IMR-90 (cell line): ENCODE data around the gene UNC5A. TPM values are rescaled to one million over a fixed set of nuclear protein-coding genes. Genes with fewer than 3 reads are reported as not detected.

ENCODE experiments used
- ATAC-seq: fragments of 200-7000 bp; cut with Tn5 transposase; 2 replicates; pipeline ENCODE4 v1.9.1; 2020; ENCODE audit warnings: low read depth, mild to moderate bottlenecking, moderate library complexity
- BruUV-seq: library from RNA; stranded (reverse); fragments of 400-500 nt; replicated peaks from 2 replicates; lab custom pipeline; 2021; lab: Mats Ljungman, UMichigan
- CTCF ChIA-PET: fragments of 300-600 bp; formaldehyde crosslinking; extraction: SDS; loops from one replicate; lab custom pipeline; 2021; ENCODE audit warnings: antibody characterized with exemption; lab: Yijun Ruan, JAX
- POLR2A ChIA-PET: fragments of 300-600 bp; sonication (Branson Sonifier 250); formaldehyde crosslinking; loops from one replicate; lab custom pipeline; 2022; ENCODE audit warnings: antibody characterized with exemption; ENCODE audit not compliant: unreplicated experiment; lab: Charles Lee
- DNase-seq: peaks from one replicate; pipeline ENCODE4 v3.0.0; 2013
- H2AFZ ChIP-seq: replicated peaks from 2 replicates; pipeline ENCODE3; 2013; ENCODE audit warnings: low read length, mild to moderate bottlenecking; ENCODE audit not compliant: poor library complexity
- H2AK5ac ChIP-seq: 2 replicates; pipeline ENCODE4 v1.6.1; 2013; ENCODE audit warnings: low read depth, low read length, inconsistent platforms
- H2AK9ac ChIP-seq: replicated peaks from 2 replicates; pipeline ENCODE3; 2013; ENCODE audit warnings: mild to moderate bottlenecking, low read depth, low read length, moderate library complexity; ENCODE audit not compliant: poor library complexity
- H2BK120ac ChIP-seq: 2 replicates; pipeline ENCODE4 v1.6.1; 2013; ENCODE audit warnings: low read depth, low read length, inconsistent platforms
- H2BK15ac ChIP-seq: 3 replicates; pipeline ENCODE4 v1.6.1; 2013; ENCODE audit warnings: low read depth, low read length, inconsistent platforms
- H2BK20ac ChIP-seq: 2 replicates; pipeline ENCODE4 v1.6.1; 2013; ENCODE audit warnings: low read depth, mild to moderate bottlenecking, inconsistent platforms, low read length, moderate library complexity
- H2BK5ac ChIP-seq: 2 replicates; pipeline ENCODE4 v1.6.1; 2013; ENCODE audit warnings: mild to moderate bottlenecking, low read depth, low read length, inconsistent platforms; ENCODE audit not compliant: poor library complexity, severe bottlenecking
- H3K14ac ChIP-seq: replicated peaks from 2 replicates; pipeline ENCODE4 v1.6.1; 2013; ENCODE audit warnings: low read depth, low read length, inconsistent platforms
- H3K18ac ChIP-seq: 2 replicates; pipeline ENCODE4 v1.6.1; 2013; ENCODE audit warnings: low read depth, low read length, control low read depth
- H3K23ac ChIP-seq: 2 replicates; pipeline ENCODE4 v1.6.1; 2013; ENCODE audit warnings: low read depth, low read length, inconsistent platforms
- H3K27ac ChIP-seq: 2 replicates; pipeline ENCODE4 v1.5.1; 2013; ENCODE audit warnings: mild to moderate bottlenecking, control low read depth, low read length; ENCODE audit not compliant: insufficient read depth
- H3K27me3 ChIP-seq: 2 replicates; pipeline ENCODE4 v1.6.1; 2013; ENCODE audit warnings: low read length; ENCODE audit not compliant: control insufficient read depth, insufficient read depth
- H3K36me3 ChIP-seq: 2 replicates; pipeline ENCODE4 v1.6.1; 2013; ENCODE audit warnings: low read length, mixed read lengths; ENCODE audit not compliant: control insufficient read depth, insufficient read depth
- H3K4ac ChIP-seq: 2 replicates; pipeline ENCODE4 v1.6.1; 2013; ENCODE audit warnings: low read depth, low read length, inconsistent platforms
- H3K4me1 ChIP-seq: 2 replicates; pipeline ENCODE4 v1.6.1; 2013; ENCODE audit warnings: low read length, mixed read lengths; ENCODE audit not compliant: control insufficient read depth, insufficient read depth
- H3K4me2 ChIP-seq: 2 replicates; pipeline ENCODE4 v1.6.1; 2013; ENCODE audit warnings: low read depth, mild to moderate bottlenecking, control low read depth, low read length, moderate library complexity
- H3K4me3 ChIP-seq: 2 replicates; pipeline ENCODE4 v1.5.1; 2013; ENCODE audit warnings: low read depth, mild to moderate bottlenecking, control low read depth, low read length, moderate library complexity; ENCODE audit not compliant: insufficient read depth
- H3K56ac ChIP-seq: 2 replicates; pipeline ENCODE4 v1.6.1; 2013; ENCODE audit warnings: low read length, inconsistent platforms; ENCODE audit not compliant: insufficient read depth; ENCODE audit errors: extremely low read depth
- H3K79me1 ChIP-seq, 2 experiments: 2 replicates each; pipeline ENCODE4 v1.6.1; 2013; ENCODE audit warnings: low read length in 2 of 2, inconsistent platforms in 1 of 2, low read depth in 1 of 2
- H3K9ac ChIP-seq: 2 replicates; pipeline ENCODE4 v1.6.1; 2013; ENCODE audit warnings: low read depth, low read length, control low read depth
- H3K9me1 ChIP-seq: 2 replicates; pipeline ENCODE4 v1.6.1; 2013; ENCODE audit warnings: low read length, inconsistent platforms; ENCODE audit not compliant: insufficient read depth
- H3K9me3 ChIP-seq: 2 replicates; pipeline ENCODE4 v1.6.1; 2013; ENCODE audit warnings: low read length; ENCODE audit not compliant: control insufficient read depth, insufficient read depth
- H4K20me1 ChIP-seq: 2 replicates; pipeline ENCODE4 v1.6.1; 2013; ENCODE audit warnings: low read length, inconsistent platforms; ENCODE audit not compliant: insufficient read depth
- H4K5ac ChIP-seq: 2 replicates; pipeline ENCODE4 v1.6.1; 2013; ENCODE audit warnings: mild to moderate bottlenecking, low read depth, low read length, control low read depth
- H4K8ac ChIP-seq, 2 experiments: 2 replicates each; pipeline ENCODE4 v1.6.1; 2013; ENCODE audit warnings: low read depth in 2 of 2, low read length in 2 of 2, control low read depth in 1 of 2, inconsistent platforms in 1 of 2
- H4K91ac ChIP-seq: 2 replicates; pipeline ENCODE4 v1.6.1; 2013; ENCODE audit warnings: low read depth, low read length, inconsistent platforms; ENCODE audit not compliant: insufficient read depth
- BHLHE40 ChIP-seq: fragments of 150-350 bp; IDR thresholded peaks from 2 replicates; pipeline ENCODE4 v1.6.1; 2016; ENCODE audit warnings: mild to moderate bottlenecking, low read depth, low read length
- CEBPB ChIP-seq: IDR thresholded peaks from 2 replicates; pipeline ENCODE4 v1.6.1; 2012; ENCODE audit warnings: low read depth, low read length, improper control_type of control experiment
- CHD1 ChIP-seq: IDR thresholded peaks from 2 replicates; pipeline ENCODE4 v1.6.1; 2012; ENCODE audit warnings: low read depth, low read length, improper control_type of control experiment
- FOS ChIP-seq: fragments of 150-350 bp; IDR thresholded peaks from 2 replicates; pipeline ENCODE4 v1.6.1; 2016; ENCODE audit warnings: low read depth, low read length
- MAFK ChIP-seq: IDR thresholded peaks from 2 replicates; pipeline ENCODE4 v1.6.1; 2012; ENCODE audit warnings: low read depth, low read length, improper control_type of control experiment
- MAZ ChIP-seq: IDR thresholded peaks from 2 replicates; pipeline ENCODE4 v1.6.1; 2012; ENCODE audit warnings: low read depth, mild to moderate bottlenecking, low read length, improper control_type of control experiment, moderate library complexity, borderline replicate concordance
- MXI1 ChIP-seq: IDR thresholded peaks from 2 replicates; pipeline ENCODE4 v1.6.1; 2012; ENCODE audit warnings: low read depth, mild to moderate bottlenecking, low read length, moderate library complexity, borderline replicate concordance
- NFE2L2 ChIP-seq: fragments of 150-350 bp; IDR thresholded peaks from 2 replicates; pipeline ENCODE4 v1.6.1; 2016; ENCODE audit warnings: low read depth, mild to moderate bottlenecking, low read length
- POLR2A ChIP-seq: IDR thresholded peaks from 2 replicates; pipeline ENCODE4 v1.6.1; 2012; ENCODE audit warnings: mild to moderate bottlenecking, low read depth, low read length
- RAD21 ChIP-seq: IDR thresholded peaks from 2 replicates; pipeline ENCODE4 v1.6.1; 2012; ENCODE audit warnings: low read length, improper control_type of control experiment
- RCOR1 ChIP-seq: IDR thresholded peaks from 2 replicates; pipeline ENCODE4 v1.6.1; 2012; ENCODE audit warnings: mild to moderate bottlenecking, low read length, improper control_type of control experiment; ENCODE audit not compliant: insufficient replicate concordance
- RFX5 ChIP-seq: IDR thresholded peaks from 2 replicates; pipeline ENCODE4 v1.8.0; 2012; ENCODE audit warnings: low read depth, mild to moderate bottlenecking, low read length, moderate library complexity
- SMC3 ChIP-seq: fragments of 150-350 bp; IDR thresholded peaks from 2 replicates; pipeline ENCODE4 v1.6.1; 2016; ENCODE audit warnings: low read depth, mild to moderate bottlenecking, antibody characterized with exemption, low read length, moderate library complexity
- USF2 ChIP-seq: fragments of 150-350 bp; IDR thresholded peaks from 2 replicates; pipeline ENCODE4 v1.6.1; 2017; ENCODE audit warnings: mild to moderate bottlenecking, antibody characterized with exemption, low read length, low read depth
- WGBS, 2 experiments: methylation state at CpG; one replicate each; pipeline versions ENCODE4 v1.1.5 to v1.1.7; 2013; ENCODE audit warnings: missing lambda C conversion rate in 2 of 2; ENCODE audit not compliant: insufficient read length in 1 of 2; ENCODE audit errors: extremely low coverage in 2 of 2; 5-methylcytosine and 5-hydroxymethylcytosine counted together
- dilution Hi-C: fragments of 300-500 bp; cut with HindIII; formaldehyde crosslinking; loops from one replicate; pipeline ENCODE4 v1.14.3; 2018; ENCODE audit warnings: low sequenced_read_pairs; ENCODE audit not compliant: unreplicated experiment
- in situ Hi-C: fragments of 300-500 bp; cut with MboI; formaldehyde crosslinking; loops from 3 replicates; pipeline ENCODE4 v1.14.3; 2019; ENCODE audit warnings: low sequenced_read_pairs, inconsistent platforms, mixed read lengths
- intact Hi-C: fragments of 100-400 bp; cut with micrococcal nuclease; formaldehyde crosslinking; loops from 2 replicates; pipeline ENCODE4 v1.10.0; 2022
- polyA plus RNA-seq, 3 experiments: library from polyadenylated mRNA; depleted of rRNA; stranded (reverse); fragments of >200 nt; gene quantifications; 2 replicates each; pipeline ENCODE4 v1.2.3, GENCODE V29; 2012; ENCODE audit warnings: low replicate concordance in 1 of 3
- total RNA-seq: library from RNA; depleted of rRNA; stranded (reverse); fragments of >200 nt; gene quantifications from 2 replicates; pipeline ENCODE4 v1.2.3, GENCODE V29; 2012
- TF ChIP-seq, protein P1 (sequence below): fragments of 150-350 bp; IDR thresholded peaks from 2 replicates; pipeline ENCODE4 v1.6.1; 2016; ENCODE audit warnings: low read depth, mild to moderate bottlenecking, low read length, moderate library complexity, borderline replicate concordance
- TF ChIP-seq, protein P2 (sequence below): conservative IDR thresholded peaks from 2 replicates; pipeline ENCODE4 v1.5.1; 2012; ENCODE audit warnings: mild to moderate bottlenecking, low read depth, low read length, improper control_type of control experiment

Gene UNC5A
- total and polyA plus RNA-seq, 2 of the 4 experiments (the other 2 are of a cell fraction): not detected

DNA sequence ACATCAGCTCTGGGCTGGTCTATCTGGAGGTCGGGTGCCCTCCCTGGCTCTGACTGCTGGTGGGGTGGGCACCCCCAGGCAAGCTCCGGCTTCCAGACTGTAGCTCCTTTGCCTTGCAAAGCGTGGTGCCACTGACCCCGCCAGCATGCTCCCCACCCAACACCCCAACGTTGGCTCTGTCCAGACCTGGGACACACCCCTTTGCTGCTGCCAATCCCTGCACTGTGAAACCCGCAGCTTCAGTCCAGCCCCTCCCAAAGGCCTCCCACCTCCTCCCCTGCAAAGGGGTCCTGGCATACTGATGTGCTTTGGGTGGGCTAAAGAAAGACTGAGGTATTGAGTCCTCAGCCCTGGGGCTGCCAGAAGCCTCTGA lies 3.9 kb downstream of the UNC5A start:
- TF ChIP-seq MAZ (no peak), POLR2A (no peak), RAD21 (no peak), MXI1 (no peak), CEBPB (no peak), MAFK (no peak), RFX5 (no peak), RCOR1 (no peak), CHD1 (no peak), USF2 (no peak), SMC3 (no peak), FOS (no peak), NFE2L2 (no peak), BHLHE40 (no peak)
- TF ChIP-seq, protein P1, sequence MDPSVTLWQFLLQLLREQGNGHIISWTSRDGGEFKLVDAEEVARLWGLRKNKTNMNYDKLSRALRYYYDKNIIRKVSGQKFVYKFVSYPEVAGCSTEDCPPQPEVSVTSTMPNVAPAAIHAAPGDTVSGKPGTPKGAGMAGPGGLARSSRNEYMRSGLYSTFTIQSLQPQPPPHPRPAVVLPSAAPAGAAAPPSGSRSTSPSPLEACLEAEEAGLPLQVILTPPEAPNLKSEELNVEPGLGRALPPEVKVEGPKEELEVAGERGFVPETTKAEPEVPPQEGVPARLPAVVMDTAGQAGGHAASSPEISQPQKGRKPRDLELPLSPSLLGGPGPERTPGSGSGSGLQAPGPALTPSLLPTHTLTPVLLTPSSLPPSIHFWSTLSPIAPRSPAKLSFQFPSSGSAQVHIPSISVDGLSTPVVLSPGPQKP: no peak
- TF ChIP-seq, protein P2, sequence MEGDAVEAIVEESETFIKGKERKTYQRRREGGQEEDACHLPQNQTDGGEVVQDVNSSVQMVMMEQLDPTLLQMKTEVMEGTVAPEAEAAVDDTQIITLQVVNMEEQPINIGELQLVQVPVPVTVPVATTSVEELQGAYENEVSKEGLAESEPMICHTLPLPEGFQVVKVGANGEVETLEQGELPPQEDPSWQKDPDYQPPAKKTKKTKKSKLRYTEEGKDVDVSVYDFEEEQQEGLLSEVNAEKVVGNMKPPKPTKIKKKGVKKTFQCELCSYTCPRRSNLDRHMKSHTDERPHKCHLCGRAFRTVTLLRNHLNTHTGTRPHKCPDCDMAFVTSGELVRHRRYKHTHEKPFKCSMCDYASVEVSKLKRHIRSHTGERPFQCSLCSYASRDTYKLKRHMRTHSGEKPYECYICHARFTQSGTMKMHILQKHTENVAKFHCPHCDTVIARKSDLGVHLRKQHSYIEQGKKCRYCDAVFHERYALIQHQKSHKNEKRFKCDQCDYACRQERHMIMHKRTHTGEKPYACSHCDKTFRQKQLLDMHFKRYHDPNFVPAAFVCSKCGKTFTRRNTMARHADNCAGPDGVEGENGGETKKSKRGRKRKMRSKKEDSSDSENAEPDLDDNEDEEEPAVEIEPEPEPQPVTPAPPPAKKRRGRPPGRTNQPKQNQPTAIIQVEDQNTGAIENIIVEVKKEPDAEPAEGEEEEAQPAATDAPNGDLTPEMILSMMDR: no peak
- no peak overlapping the region for H3K18ac ChIP-seq
- H4K5ac ChIP-seq: no peak overlapping the region
- H3K79me1 ChIP-seq: no peaks in the 10 kb centered on the region
- H4K8ac ChIP-seq: no peak overlapping the region
- POLR2A ChIA-PET: no interaction called here
- no peaks in the 10 kb centered on the region for H4K20me1 ChIP-seq
- H2BK15ac ChIP-seq: no peak overlapping the region
- no peak overlapping the region for H3K14ac ChIP-seq
- H3K27ac ChIP-seq: no peak overlapping the region
- H3K9me1 ChIP-seq: no peaks in the 10 kb centered on the region
- no peak overlapping the region for H2AFZ ChIP-seq
- H3K4me2 ChIP-seq: no peak overlapping the region
- DNase-seq: no peak
- no peak overlapping the region for H3K56ac ChIP-seq
- BruUV-seq: no TSS peak
- no peak overlapping the region for H3K9ac ChIP-seq
- no peak for ATAC-seq
- H3K27me3 ChIP-seq: peaks cover 83% of the 10 kb centered on the region
- no peak overlapping the region for H2AK9ac ChIP-seq
- H3K36me3 ChIP-seq: no peaks in the 10 kb centered on the region
- no peak overlapping the region for H3K23ac ChIP-seq
- no peak overlapping the region for H3K4me3 ChIP-seq
- CTCF ChIA-PET: no interaction called here
- dilution Hi-C loops: no loop called here
- H3K4ac ChIP-seq: no peak overlapping the region
- no peaks in the 10 kb centered on the region for H3K9me3 ChIP-seq
- WGBS, 2 experiments: 57% methylated on average over 1 of the region's 6 CpGs; no CpG with 5 or more reads in 1 of the 2 experiments
- H2AK5ac ChIP-seq: no peak overlapping the region
- no peak overlapping the region for H2BK120ac ChIP-seq
- no peak overlapping the region for H2BK20ac ChIP-seq
- in situ Hi-C loops: no loop called here
- no peak overlapping the region for H2BK5ac ChIP-seq
- no peaks in the 10 kb centered on the region; the same call in 1 of the 2 replicates for H3K4me1 ChIP-seq
- intact Hi-C loops: loop anchor here (5.0 to 10.0 kb wide), 2 partner anchors 143 to 149 kb away; no protein-coding TSS in a partner anchor
- H4K91ac ChIP-seq: no peak overlapping the region
